GM19023 (cell line): ENCODE results near the gene USP47.

ENCODE experiments used
- ATAC-seq: cut with Tn5 transposase; IDR thresholded peaks from one replicate; pipeline ENCODE4 v1.9.1; 2021; ENCODE audit warnings: mild to moderate bottlenecking, moderate library complexity; ENCODE audit not compliant: unreplicated experiment

USP47 gene

DNA sequence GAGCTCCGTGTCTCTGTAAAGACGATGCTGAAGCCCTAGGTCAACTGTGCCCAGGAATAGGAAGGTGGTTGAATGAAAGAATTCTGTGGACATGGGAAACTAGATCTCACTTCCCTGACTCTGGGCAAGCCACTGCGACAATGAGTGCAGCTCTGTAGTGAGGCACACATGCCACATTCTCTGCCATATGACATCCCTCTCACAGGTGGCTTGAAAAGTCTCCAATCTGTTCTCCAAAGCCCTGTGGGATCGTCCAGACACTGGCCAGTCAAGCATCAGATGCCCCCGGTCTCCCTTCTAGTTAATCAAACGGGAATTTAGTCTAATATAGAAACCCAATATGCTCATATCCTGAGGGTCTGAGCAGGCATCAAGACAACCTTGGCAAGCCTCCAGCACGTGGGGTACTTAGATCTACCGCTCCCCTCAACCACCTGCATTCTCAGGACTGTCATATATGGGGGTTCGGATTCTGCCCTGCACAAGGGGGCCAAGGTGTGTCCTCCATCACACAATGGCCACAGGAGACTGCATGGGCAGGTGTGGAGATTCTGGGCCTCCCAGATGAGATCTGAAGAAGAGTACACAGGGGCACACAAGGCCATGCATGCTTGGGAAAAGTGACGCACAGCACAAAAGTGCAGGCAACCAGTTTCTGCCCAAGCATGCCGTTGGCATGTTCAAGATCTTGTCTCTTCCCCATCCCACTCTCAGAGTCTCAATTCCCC, 154.7 kb downstream of the USP47 start:
- ATAC-seq: no peak

DNA sequence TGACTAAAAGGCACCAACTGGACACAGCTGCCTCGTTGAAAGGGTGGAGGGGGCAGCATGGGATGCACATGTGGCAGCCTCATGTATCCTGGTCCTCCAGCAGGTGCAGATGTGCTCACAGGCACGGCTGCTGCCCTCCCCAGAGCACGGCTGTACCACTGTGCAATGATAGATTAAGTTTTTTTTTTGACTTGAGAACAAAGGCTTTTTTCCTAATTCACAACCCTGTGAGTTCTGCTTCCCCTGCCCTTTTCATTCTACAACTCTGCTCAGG, 155.2 kb downstream of the USP47 start:
- ATAC-seq: no peak

DNA sequence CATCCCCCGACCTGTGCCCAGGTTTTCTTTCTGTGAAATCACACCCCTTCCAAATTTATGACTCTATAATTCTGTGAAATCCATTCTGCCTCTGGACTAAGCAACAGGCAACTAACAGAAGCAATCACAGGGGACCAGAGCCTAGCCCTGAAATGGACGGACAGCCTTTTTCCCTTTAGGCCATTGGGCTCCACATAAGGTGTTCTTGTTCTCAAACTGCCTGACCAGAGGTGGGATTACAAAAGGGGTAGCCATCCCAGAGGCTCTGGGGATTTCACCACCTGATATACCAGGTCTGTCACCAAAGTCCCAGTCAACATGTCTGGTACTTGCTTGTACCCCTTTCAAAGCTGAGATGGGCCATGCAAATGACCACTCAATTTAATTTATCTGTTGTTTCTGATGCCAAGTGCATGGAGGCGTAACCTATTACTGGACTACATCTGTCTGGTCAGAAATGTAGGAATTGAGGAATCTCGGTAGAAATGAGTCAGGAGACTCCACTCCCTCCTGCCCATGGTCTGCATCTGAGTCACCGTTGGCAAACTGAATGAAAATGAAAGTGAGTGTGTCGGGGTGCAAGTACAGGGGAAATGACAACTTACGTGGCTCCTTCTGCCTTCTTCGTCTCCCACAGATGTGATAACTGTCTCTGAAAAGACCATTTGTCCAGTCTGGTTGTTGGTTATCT, 156.5 kb downstream of the USP47 start:
- no peak for ATAC-seq

DNA sequence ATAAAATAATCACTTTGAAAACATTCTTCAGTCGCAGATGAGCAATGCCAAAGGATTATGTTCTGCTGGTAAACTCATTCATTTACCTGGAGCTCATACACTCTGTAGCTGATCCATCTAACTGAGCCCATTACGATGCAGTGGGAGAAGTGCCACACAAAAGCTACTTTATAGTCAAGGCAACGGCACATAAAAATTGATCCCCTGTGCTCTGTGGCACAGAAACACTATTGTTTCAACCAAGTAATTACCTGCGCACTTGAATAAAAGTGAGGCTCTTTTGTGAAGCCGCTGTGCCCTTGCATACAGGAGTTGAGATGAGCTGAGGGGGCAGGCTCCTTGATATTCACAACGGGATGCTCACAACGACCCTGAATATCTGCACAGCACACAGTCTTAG, 159.4 kb downstream of the USP47 start:
- ATAC-seq: no peak

DNA sequence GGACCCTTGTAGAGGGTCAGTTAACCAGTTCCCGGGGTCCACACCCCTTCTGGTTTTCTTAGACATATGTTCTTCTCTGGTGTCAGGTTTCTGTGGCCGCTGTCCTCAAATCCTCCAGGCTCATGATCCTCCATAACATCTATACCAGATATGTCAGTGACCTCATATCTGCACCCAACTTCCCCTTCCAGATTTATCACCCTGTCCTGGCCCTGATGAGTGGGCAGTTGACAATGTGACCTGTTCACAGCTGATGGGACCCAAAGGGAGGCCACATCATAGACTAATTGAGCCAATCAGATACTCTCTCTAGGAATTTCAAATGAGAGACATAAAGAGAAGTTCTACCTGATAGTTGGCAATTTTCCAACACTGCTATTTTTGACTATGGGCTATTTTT, 161.6 kb downstream of the USP47 start:
- ATAC-seq: no peak

DNA sequence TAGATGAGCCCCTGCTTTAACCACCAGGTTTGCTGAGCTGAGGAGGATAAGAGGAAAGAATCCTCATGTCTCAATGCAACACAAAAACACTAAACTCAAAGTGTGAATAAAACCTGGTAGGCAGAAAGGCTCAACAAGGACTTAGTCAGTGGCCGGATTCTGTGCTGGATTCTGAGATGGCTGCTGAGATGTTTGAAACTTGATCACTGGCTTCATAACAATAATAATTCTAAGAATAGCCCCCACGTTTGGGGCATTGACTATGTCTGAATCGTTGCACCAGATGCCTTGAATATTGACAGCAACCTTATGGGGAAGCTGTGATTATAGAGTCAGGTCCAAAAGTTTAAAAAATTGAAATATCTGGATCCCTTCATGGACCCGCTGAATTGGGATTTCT, 162.0 kb downstream of the USP47 start:
- no peak for ATAC-seq

DNA sequence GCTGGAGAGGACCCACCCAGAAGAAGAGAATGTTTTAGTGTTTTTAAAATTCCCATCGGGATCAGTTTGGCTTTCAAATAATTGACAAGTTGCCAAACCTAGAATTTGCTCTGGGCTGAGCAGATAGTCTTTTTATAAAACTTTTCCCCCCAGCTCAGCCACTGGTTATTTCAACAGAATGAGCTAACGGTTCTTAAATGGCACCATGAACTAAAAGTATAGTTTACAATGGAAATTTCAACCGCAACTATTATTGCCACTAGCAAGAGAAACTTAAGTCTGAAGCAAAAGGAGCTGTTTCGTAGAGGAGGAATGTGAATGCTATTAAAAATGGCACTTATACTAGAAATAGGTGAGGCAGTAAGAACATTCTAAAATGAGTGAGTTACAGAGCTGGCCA, 163.3 kb downstream of the USP47 start:
- ATAC-seq: no peak

DNA sequence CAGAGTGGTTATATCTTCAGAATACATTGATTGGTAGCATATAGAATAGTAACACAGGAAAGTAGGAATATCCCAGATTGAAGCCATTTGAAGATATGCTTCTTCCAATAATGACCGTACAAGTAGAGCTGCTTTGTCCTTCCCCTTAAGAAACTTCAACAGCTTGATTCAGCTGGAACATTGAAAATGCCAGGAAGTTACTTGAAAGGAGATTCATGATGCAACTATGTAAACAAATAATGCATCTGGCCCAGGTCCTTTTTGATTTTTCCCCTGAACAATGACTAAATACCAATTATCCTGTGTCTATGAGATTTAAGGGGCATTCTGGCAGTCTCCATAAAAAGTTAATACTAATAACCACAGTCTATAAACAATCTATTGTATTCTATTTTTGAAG, 163.7 kb downstream of the USP47 start:
- ATAC-seq: no peak

DNA sequence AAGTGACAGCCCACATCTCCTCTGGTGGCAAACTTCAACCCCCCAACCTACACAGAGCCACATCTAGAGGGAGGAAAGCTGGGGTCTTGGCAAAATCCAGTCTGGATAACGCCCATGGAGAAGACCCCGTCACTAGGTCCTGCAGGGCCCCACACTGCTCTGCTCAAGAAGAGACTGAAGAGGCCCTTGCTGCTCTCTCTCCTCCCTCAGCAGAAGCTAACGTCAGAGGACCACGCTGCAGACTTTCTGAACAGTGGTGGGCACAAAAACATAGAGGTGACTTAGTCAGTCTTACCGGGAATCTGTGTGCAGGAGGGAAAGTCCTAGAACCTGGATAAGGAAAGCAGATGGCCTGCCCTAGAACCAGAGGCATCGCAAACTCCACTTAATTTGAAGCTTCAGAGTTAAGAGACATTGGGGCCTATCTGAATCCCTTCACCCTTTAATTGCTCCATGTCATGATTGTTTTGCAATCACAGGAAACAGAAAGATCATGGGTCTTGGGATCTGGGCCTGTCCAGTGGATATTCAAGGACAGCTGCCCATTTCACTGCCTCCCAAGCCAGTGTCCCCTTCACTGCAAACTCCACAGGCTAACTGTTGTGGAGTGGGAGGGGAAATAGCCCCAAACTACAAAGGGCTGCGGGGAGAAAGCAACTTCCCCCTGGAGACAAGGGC, 164.9 kb downstream of the USP47 start:
- ATAC-seq: no peak

DNA sequence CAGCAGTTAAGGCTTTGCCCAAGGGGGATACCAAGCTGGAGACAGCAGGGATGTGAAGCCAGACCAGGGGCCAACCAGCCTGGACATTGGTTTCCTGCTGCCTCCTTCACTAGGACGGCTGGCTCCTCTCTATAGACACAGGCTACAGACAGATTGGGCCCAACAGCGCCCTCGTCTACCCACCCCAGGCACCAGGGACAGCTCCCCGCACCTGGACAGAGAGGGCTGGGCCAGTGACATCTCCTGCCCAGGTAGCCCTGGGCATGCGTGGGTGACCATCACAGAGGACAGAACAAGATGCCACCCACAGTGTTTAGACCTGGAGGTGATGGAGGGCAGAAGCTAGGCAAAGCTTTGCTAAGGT, 165.4 kb downstream of the USP47 start:
- ATAC-seq: no peak

DNA sequence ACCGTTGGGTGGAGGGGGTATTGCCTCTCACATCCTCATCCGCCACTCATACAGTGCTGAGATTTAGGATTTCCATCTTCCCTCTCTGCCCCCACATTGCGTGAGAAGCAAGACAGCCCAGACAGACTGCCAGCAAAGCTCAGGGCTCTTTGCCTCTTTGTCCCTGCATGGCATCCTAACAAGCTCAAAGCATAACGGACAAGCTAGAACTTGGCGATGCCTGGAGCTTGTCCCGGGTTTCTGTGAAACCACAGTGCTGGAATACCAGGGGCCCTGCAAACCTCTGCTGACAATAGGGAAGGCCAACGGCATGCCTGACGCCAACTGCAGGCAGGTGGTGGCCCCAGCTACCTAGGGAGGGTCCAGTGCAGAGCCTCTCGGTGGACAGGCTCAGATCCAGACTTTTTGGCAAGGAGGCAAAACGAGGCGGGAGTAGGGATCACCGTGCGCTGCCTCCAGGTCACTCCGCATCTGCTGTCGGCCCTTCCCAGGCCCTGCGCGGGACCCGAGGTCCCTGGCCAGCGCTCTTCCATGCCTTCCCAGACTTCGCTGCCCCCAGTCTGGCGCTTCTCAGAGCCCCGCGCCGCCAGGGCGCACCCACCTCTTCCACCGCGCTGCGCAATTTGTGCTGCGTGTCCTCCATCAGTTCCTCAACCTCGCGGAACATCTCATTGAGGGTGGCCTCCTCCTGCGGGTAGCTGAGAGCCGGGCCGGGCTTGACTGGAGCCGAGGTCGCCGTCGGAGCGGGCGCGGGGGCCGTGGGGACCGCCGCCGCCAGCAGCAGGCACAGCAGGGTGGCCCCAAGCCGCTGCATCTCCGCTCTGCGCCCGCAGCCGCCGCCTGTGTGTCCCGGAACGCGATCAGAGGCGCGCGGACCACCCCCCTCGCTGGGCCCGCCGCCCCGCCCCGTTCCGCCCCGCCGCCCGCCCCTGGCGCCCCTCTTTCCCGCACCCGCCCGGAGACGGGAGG, 166.3 kb downstream of the USP47 start, which contains the start of gene DKK3:
DKK3 (minus strand) TSS at position 858 of the 969 bp plus-strand sequence; CDS start at position 814, 44 bp downstream.
- no peak for ATAC-seq
